Breast epithelium (tissue), 4 donors: ENCODE measurements around the gene ANKRD45. TPM values are rescaled to one million over a fixed set of nuclear protein-coding genes. Genes with fewer than 3 reads are reported as not detected.
"Not testable (repeated sequence)": the region's sequence is repeated elsewhere in the genome, so short reads cannot be mapped to it uniquely, and the experiment has no call there.

Source experiments
- DNase-seq, 2 donors: peaks; one replicate each; pipeline ENCODE4 v3.0.0-alpha.2; 2019; ENCODE audit warnings: low spot score in 2 of 2
- H3K27ac ChIP-seq, 2 donors: fragments of 200-600 bp; sonication (generic) in 1 of 2; one replicate each; pipeline ENCODE4 v1.5.1; 2016 to 2019; ENCODE audit warnings: mild to moderate bottlenecking in 1 of 2
- H3K27me3 ChIP-seq, 2 donors: fragments of 200-600 bp; sonication (generic) in 1 of 2; one replicate each; pipeline versions ENCODE4 v1.5.1 to v1.6.0; 2017 to 2019; ENCODE audit warnings: control low read depth in 1 of 2, mild to moderate bottlenecking in 1 of 2
- H3K36me3 ChIP-seq: fragments of 200-600 bp; one replicate; pipeline ENCODE4 v1.5.1; 2019
- H3K4me1 ChIP-seq, 2 donors: fragments of 200-600 bp; sonication (generic); one replicate each; pipeline ENCODE4 v1.5.1; 2016 to 2019; ENCODE audit warnings: control low read depth in 1 of 2
- H3K4me3 ChIP-seq, 3 donors: fragments of 200-600 bp; sonication (generic); 1 replicate in 2 of 3; 2 replicates in 1 of 3; pipeline ENCODE4 v1.5.1; 2016 to 2019; ENCODE audit warnings: mild to moderate bottlenecking in 3 of 3, moderate library complexity in 2 of 3
- H3K9me3 ChIP-seq, 2 donors: fragments of 200-600 bp; sonication (generic) in 1 of 2; one replicate each; pipeline ENCODE4 v1.5.1; 2016 to 2019; ENCODE audit warnings: control low read depth in 1 of 2
- CTCF ChIP-seq, 3 donors: fragments of 450-650 bp; IDR thresholded peaks; one replicate each; pipeline ENCODE4 v1.5.1; 2016 to 2017; ENCODE audit warnings: antibody characterized with exemption in 3 of 3, mild to moderate bottlenecking in 3 of 3, moderate library complexity in 3 of 3
- POLR2A ChIP-seq: fragments of 450-650 bp; IDR thresholded peaks from one replicate; pipeline ENCODE4 v1.6.1; 2016; ENCODE audit warnings: antibody characterized with exemption, mild to moderate bottlenecking, moderate library complexity
- POLR2AphosphoS5 ChIP-seq, 3 donors: sonication (generic); formaldehyde crosslinking; IDR thresholded peaks; one replicate each; pipeline ENCODE4 v1.6.1; 2017; ENCODE audit warnings: antibody characterized with exemption in 3 of 3
- intact Hi-C: fragments of 100-400 bp; cut with DNase I; formaldehyde crosslinking; loops from one replicate; pipeline ENCODE4 v1.15.1; 2023; ENCODE audit warnings: low total_unique reads
- total RNA-seq, 3 donors: library from RNA; depleted of rRNA; stranded (reverse); fragments of >200 nt; gene quantifications; one replicate each; pipeline ENCODE4 v1.1.0, GENCODE V29; 2016

ANKRD45 gene
- total RNA-seq, 3 donors from 2014 or later: 0.29 to 0.33 TPM; not detected in 1

DNA sequence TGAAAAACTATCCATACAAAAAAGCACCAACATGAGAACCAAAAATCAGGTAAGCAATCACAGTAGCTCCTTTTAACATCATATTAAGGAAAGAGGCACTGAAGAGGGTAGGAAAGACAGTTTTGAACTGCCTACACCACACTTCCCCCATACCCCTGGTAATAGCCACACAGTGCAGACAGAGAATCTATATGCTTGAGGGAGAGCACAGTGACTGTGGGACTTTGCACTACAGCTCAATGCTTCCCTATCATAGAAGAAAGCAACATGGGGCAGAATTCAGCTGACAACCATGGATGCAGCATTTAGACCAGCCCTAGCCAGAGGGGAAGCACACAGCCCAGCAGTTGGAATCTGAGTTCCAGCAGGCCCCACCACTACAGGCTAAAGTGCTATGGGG, 42.4 kb downstream of the ANKRD45 start:
- H3K27ac ChIP-seq: no peak overlapping the region
- no peak overlapping the region for H3K4me3 ChIP-seq
- no peaks in the 10 kb centered on the region for H3K4me1 ChIP-seq
- peaks cover 6% of the 10 kb centered on the region for H3K36me3 ChIP-seq
- no peak for TF ChIP-seq POLR2A
- no peak for TF ChIP-seq CTCF (IDR thresholded peaks at IDR 0.05)
- no peak for TF ChIP-seq POLR2AphosphoS5 (IDR thresholded peaks at IDR 0.05)
- H3K27me3 ChIP-seq: no peaks in the 10 kb centered on the region
- intact Hi-C loops: no loop called here
- no peak for DNase-seq
- peaks cover 0 to 6% of the 10 kb centered on the region in 2 donors for H3K9me3 ChIP-seq

- Histone ChIP-seq H3K27me3 (no peaks in the 10 kb centered on the region), H3K4me1 (no peaks in the 10 kb centered on the region), H3K9me3 (peaks cover 14 to 21% of the 10 kb centered on the region in 2 donors), H3K36me3 (no peaks in the 10 kb centered on the region), H3K4me3 (no peak overlapping the region), H3K27ac (no peak overlapping the region)
- intact Hi-C loops: no loop called here
- TF ChIP-seq CTCF (IDR thresholded peaks at IDR 0.05) (no peak), POLR2AphosphoS5 (IDR thresholded peaks at IDR 0.05) (no peak), POLR2A (no peak)
- no peak for DNase-seq
Measured at GRCh38 chr1:173616859-173617258, 52.8 kb downstream of the ANKRD45 start.

- H3K9me3 ChIP-seq, H3K36me3 ChIP-seq, H3K27me3 ChIP-seq, H3K4me1 ChIP-seq, intact Hi-C loops, DNase-seq, H3K27ac ChIP-seq, H3K4me3 ChIP-seq: not testable (repeated sequence)
Measured at GRCh38 chr1:173613086-173613485, 56.6 kb downstream of the ANKRD45 start.

GRCh38 chr1:173608503-173609216, 61.0 kb downstream of the ANKRD45 start:
- Histone ChIP-seq H3K4me3 (no peak overlapping the region), H3K27me3 (no peaks in the 10 kb centered on the region), H3K27ac (no peak overlapping the region), H3K4me1 (no peaks in the 10 kb centered on the region), H3K9me3 (no peaks in the 10 kb centered on the region), H3K36me3 (no peaks in the 10 kb centered on the region)
- intact Hi-C loops: no loop called here
- TF ChIP-seq POLR2A (no peak), POLR2AphosphoS5 (IDR thresholded peaks at IDR 0.05) (no peak)
- DNase-seq: no peak

DNA sequence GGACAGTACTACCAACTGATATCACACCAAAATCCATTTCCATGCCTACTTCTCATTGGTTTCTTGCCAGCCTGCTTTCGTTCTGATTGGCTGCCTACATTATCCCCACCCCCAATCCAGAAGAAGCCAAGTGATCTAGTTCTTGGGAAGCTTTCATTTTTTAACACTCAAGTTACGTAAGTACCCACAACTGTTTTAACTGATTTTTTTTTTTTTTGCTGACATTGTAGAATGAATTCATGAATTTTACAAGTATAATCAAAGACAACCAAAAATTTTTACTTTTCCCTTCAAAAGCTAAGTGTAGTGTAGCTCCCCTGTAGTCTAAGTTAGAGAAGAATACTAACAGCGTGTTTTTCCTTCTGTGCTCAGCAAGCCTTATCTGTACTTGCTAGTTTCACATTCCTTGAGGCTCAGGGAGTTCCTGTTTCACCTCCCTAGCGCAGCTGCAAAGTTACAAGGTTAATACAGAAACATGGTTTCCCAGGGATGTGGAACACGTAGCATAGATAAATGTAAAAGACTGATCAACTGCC, 66.5 kb downstream of the ANKRD45 start, which contains the start of gene SLC9C2:
Gene SLC9C2, minus strand, starts transcription at position 17 of the 536 bp plus-strand sequence. CDS start 1,296 bp downstream, outside the sequence.
- H3K36me3 ChIP-seq: no peaks in the 10 kb centered on the region
- peak within 1 kb of the TSS; percentile 18 to 39 (median 19) for H3K4me3 ChIP-seq
- H3K27ac ChIP-seq: no peak within 1 kb of the TSS
- no peaks in the 10 kb centered on the region for H3K9me3 ChIP-seq
- H3K27me3 ChIP-seq: no peaks in the 10 kb centered on the region
- no peaks in the 10 kb centered on the region for H3K4me1 ChIP-seq
- no peak for TF ChIP-seq CTCF (IDR thresholded peaks at IDR 0.05)
- no peak for TF ChIP-seq POLR2AphosphoS5 (IDR thresholded peaks at IDR 0.05)
- TF ChIP-seq POLR2A: no peak
- intact Hi-C loops: no loop called here
- no peak for DNase-seq

- H3K36me3 ChIP-seq: no peaks in the 10 kb centered on the region
- H3K4me1 ChIP-seq: no peaks in the 10 kb centered on the region
- TF ChIP-seq POLR2AphosphoS5 (IDR thresholded peaks at IDR 0.05) (no peak), CTCF (IDR thresholded peaks at IDR 0.05) (no peak)
- no peak for DNase-seq
- H3K9me3 ChIP-seq: no peaks in the 10 kb centered on the region
- no peak overlapping the region for H3K4me3 ChIP-seq
- no peaks in the 10 kb centered on the region for H3K27me3 ChIP-seq
- intact Hi-C loops: no loop called here
- no peak overlapping the region for H3K27ac ChIP-seq
Measured at GRCh38 chr1:173601588-173601987, 68.1 kb downstream of the ANKRD45 start.
